Immature natural killer cell (primary cell): Measurements from ENCODE around the gene PNMA8A. TPM values are rescaled to one million over a fixed set of nuclear protein-coding genes. Genes with fewer than 3 reads are reported as not detected.
A peak's percentile ranks its signal among the peaks of the same experiment; 100 is the strongest.

Source experiments
- DNase-seq, 3 donors: peaks; one replicate each; pipeline ENCODE4 v3.0.0; 2022; ENCODE audit warnings: mixed read lengths in 1 of 3
- H3K27ac Mint-ChIP-seq, 6 donors: one replicate each; pipeline ENCODE4 v1.8.0; 2020; ENCODE audit warnings: mixed read lengths in 6 of 6, mild to moderate bottlenecking in 5 of 6, inconsistent platforms in 4 of 6, moderate library complexity in 3 of 6
- H3K27me3 Mint-ChIP-seq, 3 donors: one replicate each; pipeline ENCODE4 v1.8.0; 2020 to 2021; ENCODE audit warnings: low read depth in 3 of 3, mild to moderate bottlenecking in 3 of 3, mixed read lengths in 3 of 3, moderate library complexity in 3 of 3, inconsistent platforms in 1 of 3
- H3K36me3 Mint-ChIP-seq, 3 donors: one replicate each; pipeline ENCODE4 v1.8.0; 2020; ENCODE audit warnings: mixed read lengths in 3 of 3, inconsistent platforms in 2 of 3, mild to moderate bottlenecking in 2 of 3
- H3K4me1 Mint-ChIP-seq, 2 donors: one replicate each; pipeline ENCODE4 v1.8.0; 2020; ENCODE audit warnings: inconsistent platforms in 2 of 2, mild to moderate bottlenecking in 2 of 2, mixed read lengths in 2 of 2, moderate library complexity in 1 of 2
- H3K4me3 Mint-ChIP-seq, 5 donors: one replicate each; pipeline ENCODE4 v1.8.0; 2020; ENCODE audit warnings: mild to moderate bottlenecking in 5 of 5, mixed read lengths in 5 of 5, inconsistent platforms in 3 of 5, moderate library complexity in 3 of 5
- H3K9me3 Mint-ChIP-seq, 6 donors: one replicate each; pipeline ENCODE4 v1.8.0; 2020; ENCODE audit warnings: mild to moderate bottlenecking in 6 of 6, mixed read lengths in 6 of 6, inconsistent platforms in 4 of 6, moderate library complexity in 3 of 6
- polyA plus RNA-seq, 3 donors: library from polyadenylated mRNA; unstranded; fragments of 300-500 nt; fragmentation: Illumina TruSeq; gene quantifications; one replicate each; pipeline ENCODE4 v1.2.3, GENCODE V29; 2021

PNMA8A gene
- polyA plus RNA-seq, 3 donors from 2014 or later: not detected

GRCh38 chr19:46426506-46427162, 44.7 kb downstream of the PNMA8A start:
- Mint-ChIP-seq H3K9me3 (no peaks in the 10 kb centered on the region), H3K27me3 (peaks cover 24 to 41% (median 29%) of the 10 kb centered on the region in 3 donors), H3K4me1 (peaks cover 25 to 31% of the 10 kb centered on the region in 2 donors), H3K4me3 (peak overlapping the region; percentile 10 to 73 (median 41)), H3K27ac (peak overlapping the region in 5 of 6 donors; percentile 2 to 54 (median 50)), H3K36me3 (peaks cover 0 to 4% (median 0%) of the 10 kb centered on the region in 3 donors)
- DNase-seq: peak in 2 of 3 donors; percentile 18 to 33

- Mint-ChIP-seq H3K27ac (peak overlapping the region in 2 of 6 donors; percentile 17 to 53), H3K9me3 (no peaks in the 10 kb centered on the region), H3K36me3 (peaks cover 0 to 4% (median 0%) of the 10 kb centered on the region in 3 donors), H3K27me3 (peaks cover 21 to 41% (median 29%) of the 10 kb centered on the region in 3 donors), H3K4me1 (peaks cover 25 to 31% of the 10 kb centered on the region in 2 donors), H3K4me3 (peak overlapping the region in 1 of 5 donors; percentile 49)
- no peak for DNase-seq
Measured at GRCh38 chr19:46426035-46426505, 45.3 kb downstream of the PNMA8A start.

GRCh38 chr19:46423188-46423587, 48.2 kb downstream of the PNMA8A start:
- H3K36me3 Mint-ChIP-seq: peaks cover 0 to 4% (median 0%) of the 10 kb centered on the region in 3 donors
- no peak for DNase-seq
- H3K4me3 Mint-ChIP-seq: no peak overlapping the region
- H3K9me3 Mint-ChIP-seq: no peaks in the 10 kb centered on the region
- no peak overlapping the region for H3K27ac Mint-ChIP-seq
- peaks cover 13 to 27% (median 27%) of the 10 kb centered on the region in 3 donors for H3K27me3 Mint-ChIP-seq
- peaks cover 14% of the 10 kb centered on the region in 2 donors for H3K4me1 Mint-ChIP-seq

DNA sequence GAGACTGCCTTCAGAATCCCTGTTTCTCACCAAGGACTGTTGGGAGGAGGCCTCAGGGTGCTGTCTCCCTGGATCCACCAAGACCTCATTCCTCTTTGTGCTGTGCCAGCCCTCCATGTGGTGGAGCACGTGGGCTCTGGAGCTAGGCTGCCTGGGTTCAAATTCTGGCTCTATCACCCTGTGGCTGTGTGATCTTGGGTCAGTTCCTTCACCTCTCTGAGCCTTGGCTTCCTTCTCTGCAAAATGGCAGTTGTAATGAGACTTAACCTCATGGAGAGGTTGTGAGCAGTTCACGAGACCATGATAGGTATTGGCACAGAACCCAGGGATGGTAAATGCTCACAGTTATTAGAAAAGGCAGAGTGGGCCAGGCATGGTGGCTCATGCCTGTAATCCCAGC, 49.0 kb downstream of the PNMA8A start:
- Mint-ChIP-seq H3K4me3 (no peak overlapping the region), H3K27me3 (peaks cover 10 to 26% (median 20%) of the 10 kb centered on the region in 3 donors), H3K4me1 (peaks cover 10 to 11% of the 10 kb centered on the region in 2 donors), H3K36me3 (peaks cover 0 to 4% (median 0%) of the 10 kb centered on the region in 3 donors), H3K9me3 (no peaks in the 10 kb centered on the region), H3K27ac (no peak overlapping the region)
- no peak for DNase-seq

DNA sequence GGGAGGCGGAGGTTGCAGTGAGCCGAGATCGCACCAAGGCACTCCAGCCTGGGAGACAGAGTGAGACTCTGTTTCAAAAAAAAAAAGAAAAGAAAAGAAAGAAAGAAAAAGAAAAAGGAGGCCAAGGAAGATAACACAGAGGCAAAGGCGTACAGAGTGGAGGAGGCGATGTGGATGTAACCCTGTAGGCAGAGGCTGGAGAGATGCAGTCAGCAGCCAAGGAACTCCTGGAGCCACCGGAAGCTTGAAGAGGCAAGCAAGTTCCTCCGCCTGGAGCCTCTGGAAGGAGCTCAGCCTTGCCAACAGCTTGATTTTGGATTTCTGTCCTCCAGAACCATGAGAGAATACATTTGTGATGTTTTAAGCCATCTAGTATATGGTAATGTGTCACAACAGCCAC, 51.3 kb downstream of the PNMA8A start:
- no peak overlapping the region for H3K4me3 Mint-ChIP-seq
- no peak for DNase-seq
- H3K9me3 Mint-ChIP-seq: no peaks in the 10 kb centered on the region
- no peaks in the 10 kb centered on the region for H3K4me1 Mint-ChIP-seq
- no peak overlapping the region for H3K27ac Mint-ChIP-seq
- peaks cover 9 to 12% (median 9%) of the 10 kb centered on the region in 3 donors for H3K27me3 Mint-ChIP-seq
- no peaks in the 10 kb centered on the region for H3K36me3 Mint-ChIP-seq

Other genes starting within 250 kb of the PNMA8A start
- not detected for gene IGFL1, start 241.8 kb downstream of the PNMA8A start, polyA plus RNA-seq
- not detected for gene HIF3A, start 174.5 kb downstream of the PNMA8A start, polyA plus RNA-seq
- 10 to 100 TPM; 25.0 to 80.9 (median 63.8) TPM for gene PPP5C, start 124.5 kb downstream of the PNMA8A start, polyA plus RNA-seq
- gene CCDC8, start 58.0 kb downstream of the PNMA8A start, polyA plus RNA-seq: not detected
- under 1 TPM in 1 of 3 donors, not detected in 2; 0.04 TPM for gene PNMA8C, start 42.6 kb downstream of the PNMA8A start, polyA plus RNA-seq
- not detected for gene PNMA8B, start 24.3 kb upstream of the PNMA8A start, polyA plus RNA-seq
- 100 to 1,000 TPM; 151 to 185 (median 178) TPM for gene CALM3, start 129.8 kb upstream of the PNMA8A start, polyA plus RNA-seq
- gene PTGIR, start 153.5 kb upstream of the PNMA8A start, polyA plus RNA-seq: under 1 TPM in 2 of 3 donors, not detected in 1; 0.14 to 0.52 TPM
- gene GNG8, start 164.6 kb upstream of the PNMA8A start, polyA plus RNA-seq: not detected
- not detected for gene DACT3, start 189.6 kb upstream of the PNMA8A start, polyA plus RNA-seq
- 100 to 1,000 TPM in 1 of 3 donors, 10 to 100 TPM in 2; 36.3 to 116 (median 36.3) TPM for gene PRKD2, start 245.6 kb upstream of the PNMA8A start, polyA plus RNA-seq